ENCODE data around the gene SYTL1. TPM values are rescaled to one million over a fixed set of nuclear protein-coding genes. Genes with fewer than 3 reads are reported as not detected.

The SYTL1 gene
- total RNA-seq, 1 experiment from 2014 or later: 75.9 TPM

- peaks cover 12 to 26% of the 10 kb centered on the region in 2 experiments; a peak in 3 of 4 replicates for H3K4me1 ChIP-seq (ENCODE audit: control insufficient read depth in 1 of 2, insufficient read depth in 2 of 2, low read length in 2 of 2)
- no peaks in the 10 kb centered on the region for H4K20me1 ChIP-seq (ENCODE audit: insufficient read depth)
- H3K36me3 ChIP-seq (ENCODE audit: control insufficient read depth in 1 of 2, insufficient read depth in 2 of 2, low read length in 2 of 2): peaks cover 0 to 4% of the 10 kb centered on the region in 2 experiments; a peak in 1 of 4 replicates
- no peak overlapping the region for H3K4me2 ChIP-seq (ENCODE audit: low read length)
- no TSS peak for BruUV-seq (replicated peaks)
- H3K79me2 ChIP-seq (ENCODE audit: insufficient read depth, low read length): peaks cover 3% of the 10 kb centered on the region; the same call in 1 of the 2 replicates
- CTCF ChIA-PET: interaction anchor here (0.6 kb wide), 1 partner anchor 59 kb away, joined by 3 read pairs; no protein-coding TSS in a partner anchor
- H3K27ac ChIP-seq (ENCODE audit: low read depth, low read length): no peak overlapping the region
- POLR2A ChIA-PET: no interaction called here
- H3K9me3 ChIP-seq (ENCODE audit: control insufficient read depth in 1 of 2, insufficient read depth in 1 of 2, low read depth in 1 of 2, low read length in 2 of 2): no peaks in the 10 kb centered on the region
- no peak overlapping the region for H3K4me3 ChIP-seq (replicated peaks in 1 of 2; ENCODE audit: low read depth in 1 of 2, low read length in 2 of 2)
- H3K9ac ChIP-seq (ENCODE audit: low read length): no peak overlapping the region
- H3K27me3 ChIP-seq (ENCODE audit: insufficient read depth, low read length): no peaks in the 10 kb centered on the region
- TF ChIP-seq EZH2 (IDR thresholded peaks at IDR 0.05): no peak
- no peak for TF ChIP-seq JUND (IDR thresholded peaks at IDR 0.05)
- TF ChIP-seq SP1 (IDR thresholded peaks at IDR 0.05; ENCODE audit: low read depth): no peak
- intact Hi-C loops (cut with micrococcal nuclease): no loop called here
- H2AFZ ChIP-seq (ENCODE audit: low read depth, low read length, poor library complexity, severe bottlenecking): no peak overlapping the region
- DNase-seq (ENCODE audit: low read depth, low spot score): no peak
- H3K9me2 ChIP-seq (ENCODE audit: insufficient read depth): no peaks in the 10 kb centered on the region
- RAD21 ChIA-PET (ENCODE audit: low non-redundant PET in 1 of 2, low total read pairs in 2 of 2, uncharacterized antibody in 2 of 2, unreplicated experiment in 2 of 2): no interaction called here
- no peak for ATAC-seq
Measured at GRCh38 chr1:27361044-27361402, 19.2 kb downstream of the SYTL1 start.

- no TSS peak for BruUV-seq (replicated peaks)
- H3K4me3 ChIP-seq (replicated peaks in 1 of 2; ENCODE audit: low read depth in 1 of 2, low read length in 2 of 2): no peak overlapping the region
- no peak overlapping the region for H3K4me2 ChIP-seq (ENCODE audit: low read length)
- no peak overlapping the region for H2AFZ ChIP-seq (ENCODE audit: low read depth, low read length, poor library complexity, severe bottlenecking)
- no peaks in the 10 kb centered on the region for H3K27me3 ChIP-seq (ENCODE audit: insufficient read depth, low read length)
- intact Hi-C loops (cut with micrococcal nuclease): no loop called here
- peaks cover 0 to 4% of the 10 kb centered on the region in 2 experiments; a peak in 1 of 4 replicates for H3K36me3 ChIP-seq (ENCODE audit: control insufficient read depth in 1 of 2, insufficient read depth in 2 of 2, low read length in 2 of 2)
- H4K20me1 ChIP-seq (ENCODE audit: insufficient read depth): no peaks in the 10 kb centered on the region
- ATAC-seq (no peak), DNase-seq (ENCODE audit: low read depth, low spot score) (no peak)
- no peaks in the 10 kb centered on the region for H3K9me2 ChIP-seq (ENCODE audit: insufficient read depth)
- POLR2A ChIA-PET: interaction anchor here (0.7 kb wide), 1 partner anchor 20 kb away, joined by 3 read pairs; the partner anchor contains the start of gene SYTL1
- no peaks in the 10 kb centered on the region for H3K9me3 ChIP-seq (ENCODE audit: control insufficient read depth in 1 of 2, insufficient read depth in 1 of 2, low read depth in 1 of 2, low read length in 2 of 2)
- CTCF ChIA-PET: interaction anchor here (0.6 to 1.3 kb wide), 3 partner anchors 8 to 59 kb away, joined by 3 read pairs; no protein-coding TSS in a partner anchor
- RAD21 ChIA-PET (ENCODE audit: low non-redundant PET in 1 of 2, low total read pairs in 2 of 2, uncharacterized antibody in 2 of 2, unreplicated experiment in 2 of 2): no interaction called here
- H3K4me1 ChIP-seq (ENCODE audit: control insufficient read depth in 1 of 2, insufficient read depth in 2 of 2, low read length in 2 of 2): peaks cover 12 to 28% of the 10 kb centered on the region in 2 experiments; a peak in 3 of 4 replicates
- H3K79me2 ChIP-seq (ENCODE audit: insufficient read depth, low read length): peaks cover 3% of the 10 kb centered on the region; the same call in 1 of the 2 replicates
- no peak overlapping the region for H3K9ac ChIP-seq (ENCODE audit: low read length)
- H3K27ac ChIP-seq (ENCODE audit: low read depth, low read length): no peak overlapping the region
- no peak for TF ChIP-seq MAX (IDR thresholded peaks at IDR 0.05)
- TF ChIP-seq YY1 (IDR thresholded peaks at IDR 0.05; ENCODE audit: extremely low read depth, insufficient replicate concordance, low read depth, low read length): no peak
- TF ChIP-seq SP1 (IDR thresholded peaks at IDR 0.05; ENCODE audit: low read depth): no peak
- no peak for TF ChIP-seq ZFX (IDR thresholded peaks at IDR 0.05)
- TF ChIP-seq ZBTB33 (IDR thresholded peaks at IDR 0.05; ENCODE audit: extremely low read depth, insufficient replicate concordance, low read length): no peak
- TF ChIP-seq REST (IDR thresholded peaks at IDR 0.05; ENCODE audit: low read depth): no peak
- TF ChIP-seq CBX3 (IDR thresholded peaks at IDR 0.05; ENCODE audit: low read depth): no peak
- no peak for TF ChIP-seq SIN3A (IDR thresholded peaks at IDR 0.05; ENCODE audit: low read depth)
- no peak for TF ChIP-seq RAD21 (IDR thresholded peaks at IDR 0.05; ENCODE audit: low read depth)
- TF ChIP-seq POLR2AphosphoS5 (IDR thresholded peaks at IDR 0.05; ENCODE audit: low read depth, low read length): no peak
- TF ChIP-seq JUND (IDR thresholded peaks at IDR 0.05): no peak
Measured at GRCh38 chr1:27361553-27361952, 19.7 kb downstream of the SYTL1 start.
